A549 (cell line): Measurements from ENCODE around the gene RINL. TPM values are rescaled to one million over a fixed set of nuclear protein-coding genes. Genes with fewer than 3 reads are reported as not detected.

ENCODE experiments used
- ATAC-seq, 2 experiments: fragments of 200-7000 bp in 1 of 2; fragments of >200 bp in 1 of 2; cut with Nextera tagmentation in 1 of 2; cut with Tn5 transposase in 1 of 2; 3 replicates each; pipeline versions ENCODE4 v1.8.0 to v1.9.1; 2018 to 2020; ENCODE audit warnings: mild to moderate bottlenecking in 1 of 2, moderate library complexity in 1 of 2
- CTCF ChIA-PET: fragments of 300-600 bp; sonication (Branson Sonifier 250); formaldehyde crosslinking; extraction: SDS; loops from one replicate; lab custom pipeline; 2021; ENCODE audit warnings: antibody characterized with exemption, inconsistent platforms; lab: Yijun Ruan, JAX
- POLR2A ChIA-PET: fragments of 350-600 bp; formaldehyde crosslinking; extraction: SDS; loops from one replicate; lab custom pipeline; 2021; ENCODE audit warnings: antibody characterized with exemption, inconsistent platforms; lab: Yijun Ruan, JAX
- DNase-seq, 2 experiments: peaks; one replicate each; pipeline versions ENCODE4 v3.0.0 to v3.0.0-alpha.2; 2011 to 2016; ENCODE audit warnings: low read depth in 1 of 2, low spot score in 1 of 2
- FAIRE-seq: peaks from 2 replicates; lab custom pipeline; 2011; peaks lifted over from hg19 to GRCh38; lab: Jason Lieb, UNC
- H3K27ac ChIP-seq, 2 experiments: fragments of >200 bp; sonication (Bioruptor Twin); formaldehyde crosslinking; 3 replicates each; pipeline ENCODE4 v1.5.1; 2016 to 2017
- H3K4me1 ChIP-seq: fragments of >200 bp; sonication (Bioruptor Twin); formaldehyde crosslinking; 3 replicates; pipeline ENCODE4 v1.6.1; 2016
- H3K4me2 ChIP-seq: fragments of >200 bp; sonication (Bioruptor Twin); formaldehyde crosslinking; 3 replicates; pipeline ENCODE4 v1.6.1; 2016
- H3K4me3 ChIP-seq: fragments of >200 bp; sonication (Bioruptor Twin); formaldehyde crosslinking; 3 replicates; pipeline ENCODE4 v1.5.1; 2016
- H3K9me3 ChIP-seq: fragments of >200 bp; sonication (Bioruptor Twin); formaldehyde crosslinking; 3 replicates; pipeline ENCODE4 v1.6.1; 2016
- BHLHE40 ChIP-seq: IDR thresholded peaks from 2 replicates; pipeline ENCODE4 v1.6.1; 2012; ENCODE audit warnings: low read depth, low read length, inconsistent platforms
- CBX2 ChIP-seq: fragments of 200-600 bp; sonication (generic); IDR thresholded peaks from 2 replicates; pipeline ENCODE4 v1.6.1; 2016; ENCODE audit warnings: low read depth, mild to moderate bottlenecking, borderline replicate concordance
- CEBPB ChIP-seq, 2 experiments: fragments of >200 bp in 1 of 2; sonication (Bioruptor Twin) in 1 of 2; formaldehyde crosslinking in 1 of 2; IDR thresholded peaks; 2 replicates each; pipeline ENCODE4 v1.6.1; 2012 to 2016
- CHD2 ChIP-seq: fragments of 150-350 bp; IDR thresholded peaks from 2 replicates; pipeline ENCODE4 v1.6.1; 2014; ENCODE audit warnings: low read length; ENCODE audit not compliant: partially characterized antibody
- EHF ChIP-seq: fragments of 250-450 bp; sonication (Bioruptor Pico); IDR thresholded peaks from 2 replicates; pipeline ENCODE4 v1.5.0; 2020; ENCODE audit warnings: mild to moderate bottlenecking
- EHMT2 ChIP-seq: fragments of 200-600 bp; sonication (generic); IDR thresholded peaks from 2 replicates; pipeline ENCODE4 v1.6.1; 2016; ENCODE audit warnings: antibody characterized with exemption, low read depth, mild to moderate bottlenecking, moderate library complexity
- EP300 ChIP-seq, 2 experiments: fragments of >200 bp; sonication (Bioruptor Twin); formaldehyde crosslinking; IDR thresholded peaks; 2 replicates in 1 of 2; 3 replicates in 1 of 2; pipeline ENCODE4 v1.6.1; 2016 to 2017
- ESRRA ChIP-seq: fragments of 150-350 bp; IDR thresholded peaks from 2 replicates; pipeline ENCODE4 v1.6.1; 2014; ENCODE audit warnings: mild to moderate bottlenecking, low read length, borderline replicate concordance
- FOSL2 ChIP-seq, 2 experiments: fragments of 450-650 bp in 1 of 2; fragments of >200 bp in 1 of 2; sonication (Bioruptor Twin) in 1 of 2; formaldehyde crosslinking; IDR thresholded peaks; 2 replicates each; pipeline versions ENCODE4 v1.5.0 to v1.6.1; 2016 to 2020; ENCODE audit warnings: mild to moderate bottlenecking in 1 of 2, moderate library complexity in 1 of 2
- FOXS1 ChIP-seq: fragments of 250-450 bp; sonication (Bioruptor Pico); IDR thresholded peaks from 2 replicates; pipeline ENCODE4 v1.5.0; 2020; ENCODE audit warnings: mild to moderate bottlenecking, moderate library complexity
- GATA3 ChIP-seq: IDR thresholded peaks from 2 replicates; pipeline ENCODE4 v1.6.1; 2012; ENCODE audit warnings: borderline replicate concordance
- HDAC2 ChIP-seq: fragments of 200-600 bp; sonication (generic); IDR thresholded peaks from 2 replicates; pipeline ENCODE4 v1.6.1; 2016
- HEYL ChIP-seq: fragments of 250-450 bp; sonication (Bioruptor Pico); IDR thresholded peaks from 2 replicates; pipeline ENCODE4 v1.8.0; 2021; ENCODE audit warnings: mild to moderate bottlenecking, moderate library complexity
- HOXA7 ChIP-seq: fragments of 250-450 bp; sonication (Bioruptor Pico); IDR thresholded peaks from 2 replicates; pipeline ENCODE4 v1.5.0; 2020; ENCODE audit warnings: mild to moderate bottlenecking, moderate library complexity
- HOXB5 ChIP-seq: fragments of 250-450 bp; sonication (Bioruptor Pico); IDR thresholded peaks from 2 replicates; pipeline ENCODE4 v1.5.0; 2020; ENCODE audit warnings: mild to moderate bottlenecking, moderate library complexity
- JUNB ChIP-seq: fragments of >200 bp; sonication (Bioruptor Twin); formaldehyde crosslinking; IDR thresholded peaks from 2 replicates; pipeline ENCODE4 v1.6.1; 2016
- MAFK ChIP-seq: fragments of 450-650 bp; IDR thresholded peaks from 2 replicates; pipeline ENCODE4 v1.6.1; 2014; ENCODE audit not compliant: partially characterized antibody
- MAZ ChIP-seq: fragments of 150-350 bp; IDR thresholded peaks from 2 replicates; pipeline ENCODE4 v1.6.1; 2014; ENCODE audit warnings: antibody characterized with exemption, low read depth, low read length, borderline replicate concordance
- NFE2L2 ChIP-seq: fragments of 150-350 bp; conservative IDR thresholded peaks from 2 replicates; pipeline ENCODE4 v1.6.1; 2014; ENCODE audit warnings: low read length
- POLR2A ChIP-seq: IDR thresholded peaks from 2 replicates; pipeline ENCODE4 v1.6.1; 2012; ENCODE audit warnings: mild to moderate bottlenecking, low read length
- RCOR1 ChIP-seq: fragments of 150-350 bp; IDR thresholded peaks from 2 replicates; pipeline ENCODE4 v1.6.1; 2014; ENCODE audit warnings: antibody characterized with exemption, low read length, low read depth
- RFX5 ChIP-seq: fragments of 450-650 bp; IDR thresholded peaks from 2 replicates; pipeline ENCODE4 v1.7.1; 2014; ENCODE audit warnings: antibody characterized with exemption, mild to moderate bottlenecking, moderate library complexity
- SMC3 ChIP-seq: fragments of >200 bp; sonication (Bioruptor Twin); formaldehyde crosslinking; IDR thresholded peaks from 3 replicates; pipeline ENCODE4 v1.6.1; 2018; ENCODE audit warnings: inconsistent platforms
- SREBF2 ChIP-seq: fragments of 450-650 bp; IDR thresholded peaks from 2 replicates; pipeline ENCODE4 v1.6.1; 2014; ENCODE audit warnings: mild to moderate bottlenecking, moderate library complexity
- TFCP2L1 ChIP-seq: fragments of 250-450 bp; sonication (Bioruptor Pico); IDR thresholded peaks from 2 replicates; pipeline ENCODE4 v1.5.0; 2021; ENCODE audit warnings: mild to moderate bottlenecking
- ZFP36 ChIP-seq: fragments of 450-650 bp; IDR thresholded peaks from 2 replicates; pipeline ENCODE4 v1.6.1; 2014; ENCODE audit warnings: borderline replicate concordance; ENCODE audit not compliant: partially characterized antibody
- ZSCAN20 ChIP-seq: fragments of 250-450 bp; sonication (Bioruptor Pico); IDR thresholded peaks from 2 replicates; pipeline ENCODE4 v1.8.0; 2022; ENCODE audit warnings: mild to moderate bottlenecking, moderate library complexity
- WGBS: methylation state at CpG from one replicate; pipeline ENCODE4 v1.1.6; 2017; ENCODE audit errors: missing lambda C conversion rate; 5-methylcytosine and 5-hydroxymethylcytosine counted together
- polyA plus RNA-seq, 4 experiments: library from polyadenylated mRNA; depleted of rRNA in 3 of 4; stranded (reverse); fragments of >200 nt; fragmentation: RNase III in 1 of 4; extraction: RNeasy Plus Mini Kit Qiagen cat#74134 plus additional on column Dnase treatment in 1 of 4; gene quantifications; 2 replicates in 3 of 4; 3 replicates in 1 of 4; pipeline ENCODE4 v1.2.3, GENCODE V29; 2011 to 2017
- TF ChIP-seq, protein P1 (sequence below): IDR thresholded peaks from 2 replicates; pipeline ENCODE4 v1.6.1; 2012
- TF ChIP-seq, protein P2 (sequence below): IDR thresholded peaks from 2 replicates; pipeline ENCODE4 v1.6.1; 2012
- TF ChIP-seq, protein P3 (sequence below): fragments of >200 bp; sonication (Bioruptor Twin); formaldehyde crosslinking; IDR thresholded peaks from 3 replicates; pipeline ENCODE4 v1.6.1; 2016
- TF ChIP-seq, protein P4 (sequence below): fragments of 450-650 bp; IDR thresholded peaks from 2 replicates; pipeline ENCODE4 v1.6.1; 2014; ENCODE audit warnings: antibody characterized with exemption
- TF ChIP-seq, protein P5 (sequence below): fragments of 200-600 bp; sonication (generic); IDR thresholded peaks from 2 replicates; pipeline ENCODE4 v1.6.1; 2016; ENCODE audit warnings: antibody characterized with exemption, mild to moderate bottlenecking, moderate library complexity
- TF ChIP-seq, protein P6 (sequence below): fragments of 250-450 bp; sonication (Bioruptor Pico); IDR thresholded peaks from 2 replicates; pipeline ENCODE4 v1.5.0; 2021; ENCODE audit warnings: mild to moderate bottlenecking, moderate library complexity, borderline replicate concordance

RINL gene
- polyA plus RNA-seq, 2 of the 4 experiments (the other 2 are of a cell fraction) = 2.9 to 6.3 TPM

DNA sequence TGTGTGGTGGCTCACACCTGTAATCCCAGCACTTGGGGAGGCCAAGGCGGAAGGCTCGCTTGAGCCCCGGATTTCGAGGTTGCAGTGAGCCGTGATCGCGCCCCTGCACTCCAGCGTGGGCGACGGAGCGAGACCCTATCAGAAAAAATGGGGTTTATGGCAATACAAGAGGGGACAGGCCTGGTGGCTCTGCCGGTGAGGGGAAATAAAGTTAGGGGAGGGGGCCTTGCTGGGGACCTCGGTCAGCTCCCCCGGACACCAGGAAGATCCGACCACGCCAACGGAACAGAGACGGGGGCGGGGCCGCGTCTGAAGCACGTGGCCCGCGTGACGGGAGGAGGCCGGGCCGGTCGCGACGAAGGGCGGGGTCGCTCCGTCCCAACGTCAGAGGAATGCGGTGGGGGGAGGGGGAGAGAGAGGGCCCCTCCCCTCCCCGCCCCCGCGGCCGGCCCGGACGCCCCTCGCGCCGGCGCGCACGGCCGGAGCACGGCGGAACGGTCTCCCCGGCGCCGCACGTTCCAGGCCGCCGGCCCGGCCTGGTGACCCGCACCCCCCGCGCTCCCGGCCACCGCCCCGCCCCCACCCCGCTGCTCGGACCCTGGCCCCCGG is 26.3 kb downstream of the RINL start:
- Histone ChIP-seq H3K9me3 (no peaks in the 10 kb centered on the region), H3K4me3 (peak overlapping the region; percentile 64), H3K27ac (peak overlapping the region; percentile 93 to 95), H3K4me2 (peak overlapping the region; percentile 70), H3K4me1 (peaks cover 32% of the 10 kb centered on the region)
- DNase-seq = peak; percentile 97 to 98
- peak; percentile 97 for FAIRE-seq
- ChIA-PET CTCF (interaction anchor here (0.6 to 4.3 kb wide), 17 partner anchors 8 to 307 kb away, joined by 3 to 25 read pairs (median 4); partner anchors contain the start of genes MRPS12 and SARS2), POLR2A (interaction anchor here (0.5 to 3.2 kb wide), 19 partner anchors 10 to 477 kb away, joined by 3 to 26 read pairs (median 5); partner anchors contain the start of genes ACTN4, ECH1, EIF3K and FAM98C)
- ATAC-seq = peak; percentile 35 to 36
- WGBS = 12% methylated on average over 33 of the region's 67 CpGs
- TF ChIP-seq ZSCAN20 (CRISPR knock-in tag) = no peak
- peak; percentile 92 for TF ChIP-seq EHF (CRISPR knock-in tag)
- TF ChIP-seq FOXS1 (CRISPR knock-in tag) = peak; percentile 77; the same call in 1 of the 2 replicates
- TF ChIP-seq, protein P1, sequence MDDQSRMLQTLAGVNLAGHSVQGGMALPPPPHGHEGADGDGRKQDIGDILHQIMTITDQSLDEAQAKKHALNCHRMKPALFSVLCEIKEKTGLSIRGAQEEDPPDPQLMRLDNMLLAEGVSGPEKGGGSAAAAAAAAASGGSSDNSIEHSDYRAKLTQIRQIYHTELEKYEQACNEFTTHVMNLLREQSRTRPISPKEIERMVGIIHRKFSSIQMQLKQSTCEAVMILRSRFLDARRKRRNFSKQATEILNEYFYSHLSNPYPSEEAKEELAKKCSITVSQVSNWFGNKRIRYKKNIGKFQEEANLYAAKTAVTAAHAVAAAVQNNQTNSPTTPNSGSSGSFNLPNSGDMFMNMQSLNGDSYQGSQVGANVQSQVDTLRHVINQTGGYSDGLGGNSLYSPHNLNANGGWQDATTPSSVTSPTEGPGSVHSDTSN = no peak; the same call in 1 of the 2 replicates
- no peak for TF ChIP-seq ZFP36
- TF ChIP-seq CHD2 = peak; percentile 76
- TF ChIP-seq, protein P2, sequence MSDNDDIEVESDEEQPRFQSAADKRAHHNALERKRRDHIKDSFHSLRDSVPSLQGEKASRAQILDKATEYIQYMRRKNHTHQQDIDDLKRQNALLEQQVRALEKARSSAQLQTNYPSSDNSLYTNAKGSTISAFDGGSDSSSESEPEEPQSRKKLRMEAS = peak; percentile 99
- TF ChIP-seq TFCP2L1 (CRISPR knock-in tag) = peak; percentile 94
- TF ChIP-seq HEYL (CRISPR knock-in tag) = no peak; the same call in none of the 2 replicates
- TF ChIP-seq GATA3 = peak; percentile 44; the same call in 1 of the 2 replicates
- no peak for TF ChIP-seq CEBPB (IDR thresholded peaks at IDR 0.05)
- no peak for TF ChIP-seq MAFK
- TF ChIP-seq NFE2L2 = no peak
- peak; percentile 22; the same call in 2 of the 3 replicates for TF ChIP-seq SMC3
- no peak for TF ChIP-seq HDAC2
- peak; percentile 86 for TF ChIP-seq BHLHE40
- TF ChIP-seq, protein P3, sequence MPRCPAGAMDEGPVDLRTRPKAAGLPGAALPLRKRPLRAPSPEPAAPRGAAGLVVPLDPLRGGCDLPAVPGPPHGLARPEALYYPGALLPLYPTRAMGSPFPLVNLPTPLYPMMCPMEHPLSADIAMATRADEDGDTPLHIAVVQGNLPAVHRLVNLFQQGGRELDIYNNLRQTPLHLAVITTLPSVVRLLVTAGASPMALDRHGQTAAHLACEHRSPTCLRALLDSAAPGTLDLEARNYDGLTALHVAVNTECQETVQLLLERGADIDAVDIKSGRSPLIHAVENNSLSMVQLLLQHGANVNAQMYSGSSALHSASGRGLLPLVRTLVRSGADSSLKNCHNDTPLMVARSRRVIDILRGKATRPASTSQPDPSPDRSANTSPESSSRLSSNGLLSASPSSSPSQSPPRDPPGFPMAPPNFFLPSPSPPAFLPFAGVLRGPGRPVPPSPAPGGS = peak; percentile 97
- TF ChIP-seq, protein P4, sequence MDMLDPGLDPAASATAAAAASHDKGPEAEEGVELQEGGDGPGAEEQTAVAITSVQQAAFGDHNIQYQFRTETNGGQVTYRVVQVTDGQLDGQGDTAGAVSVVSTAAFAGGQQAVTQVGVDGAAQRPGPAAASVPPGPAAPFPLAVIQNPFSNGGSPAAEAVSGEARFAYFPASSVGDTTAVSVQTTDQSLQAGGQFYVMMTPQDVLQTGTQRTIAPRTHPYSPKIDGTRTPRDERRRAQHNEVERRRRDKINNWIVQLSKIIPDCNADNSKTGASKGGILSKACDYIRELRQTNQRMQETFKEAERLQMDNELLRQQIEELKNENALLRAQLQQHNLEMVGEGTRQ = peak; percentile 92
- TF ChIP-seq SREBF2 = no peak
- peak; percentile 97 for TF ChIP-seq MAZ
- no peak for TF ChIP-seq CBX2
- no peak for TF ChIP-seq RFX5
- TF ChIP-seq, protein P5, sequence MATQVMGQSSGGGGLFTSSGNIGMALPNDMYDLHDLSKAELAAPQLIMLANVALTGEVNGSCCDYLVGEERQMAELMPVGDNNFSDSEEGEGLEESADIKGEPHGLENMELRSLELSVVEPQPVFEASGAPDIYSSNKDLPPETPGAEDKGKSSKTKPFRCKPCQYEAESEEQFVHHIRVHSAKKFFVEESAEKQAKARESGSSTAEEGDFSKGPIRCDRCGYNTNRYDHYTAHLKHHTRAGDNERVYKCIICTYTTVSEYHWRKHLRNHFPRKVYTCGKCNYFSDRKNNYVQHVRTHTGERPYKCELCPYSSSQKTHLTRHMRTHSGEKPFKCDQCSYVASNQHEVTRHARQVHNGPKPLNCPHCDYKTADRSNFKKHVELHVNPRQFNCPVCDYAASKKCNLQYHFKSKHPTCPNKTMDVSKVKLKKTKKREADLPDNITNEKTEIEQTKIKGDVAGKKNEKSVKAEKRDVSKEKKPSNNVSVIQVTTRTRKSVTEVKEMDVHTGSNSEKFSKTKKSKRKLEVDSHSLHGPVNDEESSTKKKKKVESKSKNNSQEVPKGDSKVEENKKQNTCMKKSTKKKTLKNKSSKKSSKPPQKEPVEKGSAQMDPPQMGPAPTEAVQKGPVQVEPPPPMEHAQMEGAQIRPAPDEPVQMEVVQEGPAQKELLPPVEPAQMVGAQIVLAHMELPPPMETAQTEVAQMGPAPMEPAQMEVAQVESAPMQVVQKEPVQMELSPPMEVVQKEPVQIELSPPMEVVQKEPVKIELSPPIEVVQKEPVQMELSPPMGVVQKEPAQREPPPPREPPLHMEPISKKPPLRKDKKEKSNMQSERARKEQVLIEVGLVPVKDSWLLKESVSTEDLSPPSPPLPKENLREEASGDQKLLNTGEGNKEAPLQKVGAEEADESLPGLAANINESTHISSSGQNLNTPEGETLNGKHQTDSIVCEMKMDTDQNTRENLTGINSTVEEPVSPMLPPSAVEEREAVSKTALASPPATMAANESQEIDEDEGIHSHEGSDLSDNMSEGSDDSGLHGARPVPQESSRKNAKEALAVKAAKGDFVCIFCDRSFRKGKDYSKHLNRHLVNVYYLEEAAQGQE = no peak
- TF ChIP-seq, protein P6, sequence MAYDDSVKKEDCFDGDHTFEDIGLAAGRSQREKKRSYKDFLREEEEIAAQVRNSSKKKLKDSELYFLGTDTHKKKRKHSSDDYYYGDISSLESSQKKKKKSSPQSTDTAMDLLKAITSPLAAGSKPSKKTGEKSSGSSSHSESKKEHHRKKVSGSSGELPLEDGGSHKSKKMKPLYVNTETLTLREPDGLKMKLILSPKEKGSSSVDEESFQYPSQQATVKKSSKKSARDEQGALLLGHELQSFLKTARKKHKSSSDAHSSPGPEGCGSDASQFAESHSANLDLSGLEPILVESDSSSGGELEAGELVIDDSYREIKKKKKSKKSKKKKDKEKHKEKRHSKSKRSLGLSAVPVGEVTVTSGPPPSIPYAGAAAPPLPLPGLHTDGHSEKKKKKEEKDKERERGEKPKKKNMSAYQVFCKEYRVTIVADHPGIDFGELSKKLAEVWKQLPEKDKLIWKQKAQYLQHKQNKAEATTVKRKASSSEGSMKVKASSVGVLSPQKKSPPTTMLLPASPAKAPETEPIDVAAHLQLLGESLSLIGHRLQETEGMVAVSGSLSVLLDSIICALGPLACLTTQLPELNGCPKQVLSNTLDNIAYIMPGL (CRISPR knock-in tag) = peak; percentile 59; the same call in 1 of the 2 replicates
- TF ChIP-seq EHMT2 = no peak
- TF ChIP-seq ESRRA = no peak
- peak; percentile 68 for TF ChIP-seq POLR2A
- TF ChIP-seq RCOR1 = no peak
- peak; percentile 71; the same call in 1 of the 2 replicates for TF ChIP-seq HOXA7 (CRISPR knock-in tag)
- TF ChIP-seq EP300 (IDR thresholded peaks at IDR 0.05) = peak in 1 of 2 experiments; percentile 63; a peak in 2 of 5 replicates
- no peak for TF ChIP-seq FOSL2 (IDR thresholded peaks at IDR 0.05)
- no peak; the same call in 1 of the 2 replicates for TF ChIP-seq FOSL2 (CRISPR knock-in tag; IDR thresholded peaks at IDR 0.05)
- TF ChIP-seq HOXB5 (CRISPR knock-in tag) = peak; percentile 94
- TF ChIP-seq JUNB = no peak
